Activated CD4-positive, alpha-beta T cell treated with anti-CD3 and anti-CD28 coated beads, Interleukin-2, amount 50 U/mL, for 1 hour (primary cell): ENCODE measurements around the gene KRTAP1-3.
"Not testable (repeated sequence)": the region's sequence is repeated elsewhere in the genome, so short reads cannot be mapped to it uniquely, and the experiment has no call there.

ENCODE experiments used
- DNase-seq: peaks from one replicate; pipeline ENCODE4 v3.0.0-alpha.2; 2020

Gene KRTAP1-3

GRCh38 chr17:41034346-41034935, at the start of gene KRTAP1-3:
Gene KRTAP1-3, minus strand, starts transcription at chr17:41034874. Its CDS starts 53 bp downstream, at chr17:41034821.
- not testable (repeated sequence) for DNase-seq

GRCh38 chr17:41084100-41084856, 49.6 kb upstream of the KRTAP1-3 start, which contains the start of gene KRTAP4-7:
Gene KRTAP4-7, plus strand, starts transcription at chr17:41084150. Its CDS starts 57 bp downstream, at chr17:41084207.
- not testable (repeated sequence) for DNase-seq

DNA sequence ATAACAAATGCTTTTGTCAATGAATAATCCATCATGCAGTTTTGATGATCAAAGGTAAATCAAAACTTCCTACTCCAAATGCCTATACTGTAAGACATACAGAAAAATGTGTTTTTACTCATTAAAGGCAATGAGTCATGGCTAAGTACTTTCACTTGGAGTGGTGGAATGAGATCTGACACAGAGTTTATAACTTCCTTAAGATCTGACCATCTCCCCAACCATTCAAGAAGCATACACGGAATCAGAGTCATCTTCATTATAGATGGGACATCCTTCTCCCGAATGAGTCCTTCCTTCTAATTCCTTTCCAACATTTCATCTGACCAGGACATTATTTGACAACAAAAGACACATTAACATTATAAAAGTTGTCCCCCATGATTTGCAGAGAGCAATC, 48.8 kb upstream of the KRTAP1-3 start:
- not testable (repeated sequence) for DNase-seq

DNA sequence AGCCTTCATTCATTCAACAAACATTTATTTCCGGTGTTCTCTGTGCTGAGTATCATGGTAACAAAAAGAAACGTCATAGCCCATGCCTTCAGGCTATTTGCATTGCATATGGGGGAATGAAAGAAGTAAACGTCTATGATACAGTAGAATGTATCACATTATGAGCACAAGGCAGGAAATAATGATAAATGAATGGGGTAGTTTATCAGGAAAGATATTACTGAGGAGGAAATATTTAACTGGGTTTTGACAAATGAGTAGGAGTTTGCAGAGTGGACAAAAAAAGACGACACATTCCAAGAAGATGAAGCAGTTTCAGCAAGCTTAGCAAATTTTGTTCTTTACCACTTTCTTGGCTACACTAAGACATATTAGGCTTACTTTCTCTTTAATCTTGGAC, 48.0 kb upstream of the KRTAP1-3 start:
- no peak for DNase-seq

GRCh38 chr17:41076788-41077187, 42.1 kb upstream of the KRTAP1-3 start:
- DNase-seq = no peak

GRCh38 chr17:41073676-41074075, 39.0 kb upstream of the KRTAP1-3 start:
- DNase-seq = no peak

DNA sequence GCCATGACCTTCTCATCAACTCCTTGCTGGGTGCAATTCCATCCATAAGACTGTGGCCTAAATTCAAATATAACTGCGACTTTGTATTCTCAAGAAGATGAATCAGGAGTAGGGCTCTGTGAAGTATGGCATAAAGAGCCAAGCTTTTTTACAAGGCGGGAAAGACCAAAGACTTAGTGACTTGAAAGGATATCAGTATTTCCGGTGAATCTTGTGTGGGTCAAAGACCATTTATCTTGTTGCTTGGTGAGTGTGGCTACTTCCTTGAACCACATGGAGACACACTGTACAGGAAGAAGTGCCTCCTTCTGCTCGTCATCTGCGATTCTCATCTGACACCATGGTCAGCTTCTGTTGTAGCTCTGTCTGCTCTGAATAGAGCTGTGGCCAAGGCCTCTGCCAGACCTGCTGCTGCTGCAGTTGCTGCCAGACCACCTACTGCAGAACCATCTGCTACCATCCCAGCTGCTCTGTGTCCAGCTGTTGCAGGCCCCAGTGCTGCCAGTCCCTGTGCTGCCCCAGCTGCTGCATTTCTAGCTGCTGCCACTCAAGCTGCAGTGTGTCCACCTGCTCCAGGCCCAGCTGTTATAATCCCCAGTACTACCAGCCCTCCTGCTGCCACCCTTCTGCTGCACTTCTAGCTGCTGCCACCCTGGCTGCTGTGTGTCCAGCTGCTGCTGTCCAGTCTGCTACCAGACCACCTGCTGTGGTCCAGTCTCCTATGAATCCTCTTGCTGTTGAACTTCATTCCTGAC, 37.1 kb upstream of the KRTAP1-3 start:
- DNase-seq = no peak

DNA sequence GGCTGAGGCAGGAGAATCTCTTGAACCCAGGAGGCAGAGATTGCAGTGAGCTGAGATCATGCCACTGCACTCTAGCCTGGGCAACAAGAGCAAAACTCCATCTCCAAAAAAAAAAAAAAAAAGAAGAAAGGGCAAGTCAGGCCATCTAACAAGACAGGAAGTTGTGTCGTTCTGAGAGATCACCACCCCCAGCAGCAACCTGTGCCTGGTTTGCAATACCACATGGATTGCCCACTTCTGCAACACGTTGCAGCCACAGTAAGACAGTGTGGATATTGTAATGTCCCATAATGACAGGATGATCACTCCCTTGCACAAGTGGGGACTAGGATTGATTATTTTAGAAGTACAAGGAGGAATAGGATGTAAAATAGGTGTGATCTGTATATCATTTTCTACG, 34.4 kb upstream of the KRTAP1-3 start:
- no peak for DNase-seq

GRCh38 chr17:41067281-41067680, 32.6 kb upstream of the KRTAP1-3 start:
- DNase-seq = no peak

GRCh38 chr17:41065829-41066624, 31.4 kb upstream of the KRTAP1-3 start, which contains the start of gene KRTAP2-4:
Gene KRTAP2-4, minus strand, starts transcription at chr17:41065879. Its CDS starts 34 bp downstream, at chr17:41065845.
- DNase-seq = no peak

DNA sequence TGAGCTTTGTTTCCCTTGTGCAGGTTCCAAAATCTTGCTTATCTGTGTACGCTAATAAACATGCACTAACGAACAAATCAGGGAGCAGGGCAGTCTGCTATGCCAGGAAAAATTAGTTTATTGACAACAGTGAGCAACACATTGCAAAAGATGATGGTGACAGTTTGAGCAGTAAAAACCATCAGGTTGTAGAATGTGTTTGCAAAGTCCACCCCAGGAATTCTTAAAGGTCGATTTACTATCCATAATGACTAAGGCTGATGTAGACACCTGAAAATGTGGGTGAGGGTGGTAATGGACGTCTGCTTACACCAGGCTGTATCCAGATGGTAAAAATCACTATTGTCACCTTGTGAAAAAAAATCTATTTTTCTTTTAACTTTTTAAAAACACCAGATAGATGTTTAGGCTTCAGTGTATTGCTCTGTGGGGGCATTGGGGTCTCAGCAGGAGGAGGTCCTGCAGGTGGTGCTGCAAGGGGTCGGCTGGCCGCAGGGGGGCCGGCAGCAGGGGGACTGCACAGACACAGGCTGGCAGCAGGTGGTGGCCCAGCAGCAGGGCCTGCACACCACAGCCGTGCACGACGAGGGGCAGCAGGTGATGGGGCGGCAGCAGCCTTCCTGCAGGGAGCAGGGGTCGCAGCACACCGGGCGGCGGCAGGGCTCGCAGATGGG, 30.5 kb upstream of the KRTAP1-3 start:
- DNase-seq = not testable (repeated sequence)

GRCh38 chr17:41064301-41064700, 29.6 kb upstream of the KRTAP1-3 start:
- DNase-seq = no peak

- no peak for DNase-seq
Observed at GRCh38 chr17:41063449-41063848, 28.8 kb upstream of the KRTAP1-3 start.

DNA sequence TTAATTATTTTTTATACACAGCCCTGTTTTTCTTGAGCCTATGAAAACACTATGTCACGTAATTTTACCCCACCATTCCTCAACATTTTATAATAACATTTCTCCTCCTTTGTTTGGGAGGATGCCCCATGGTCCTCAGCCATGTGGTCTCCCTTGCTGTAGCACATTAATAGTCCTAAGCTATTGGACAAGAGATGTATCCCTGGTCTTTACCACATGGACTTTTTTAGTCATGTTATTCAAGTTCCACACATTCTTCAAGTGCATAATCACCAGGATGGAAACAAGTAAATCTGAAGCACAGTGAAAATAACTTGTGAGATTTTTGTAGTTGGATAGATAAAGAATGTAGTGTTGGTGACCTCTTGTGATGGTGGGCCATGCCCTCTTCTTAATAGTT, 27.3 kb upstream of the KRTAP1-3 start:
- DNase-seq = no peak

DNA sequence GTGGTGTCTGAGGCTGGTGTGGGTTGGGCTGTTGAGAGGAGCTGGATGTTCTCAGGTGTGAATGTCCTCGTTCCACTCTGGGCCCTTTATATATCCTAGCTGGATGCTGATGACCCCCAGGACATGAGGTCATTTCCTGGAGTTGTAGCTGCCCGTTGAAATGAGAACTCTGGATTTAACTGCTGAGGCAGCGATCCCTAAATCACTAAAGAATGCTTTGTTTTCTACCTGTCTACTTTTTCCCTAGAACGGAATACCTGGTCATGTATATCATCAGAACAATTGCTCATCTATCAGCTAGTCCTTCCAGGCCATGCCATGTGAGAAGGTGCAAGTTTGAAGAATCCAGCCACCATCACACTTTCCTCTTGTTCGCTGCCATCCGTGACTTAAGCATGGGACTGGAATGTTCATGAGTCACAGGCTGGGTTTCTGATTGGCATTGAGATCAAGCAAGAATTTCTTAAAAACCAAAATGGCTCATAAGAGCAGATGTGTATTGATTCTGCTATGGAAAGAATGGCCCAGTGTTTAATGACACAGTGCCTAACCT, 25.5 kb upstream of the KRTAP1-3 start, which contains the start of gene KRTAP2-3:
Gene KRTAP2-3 (minus strand): TSS at position 63 of the 553 bp plus-strand sequence. CDS start 64 bp downstream, outside the sequence.
- no peak for DNase-seq

DNA sequence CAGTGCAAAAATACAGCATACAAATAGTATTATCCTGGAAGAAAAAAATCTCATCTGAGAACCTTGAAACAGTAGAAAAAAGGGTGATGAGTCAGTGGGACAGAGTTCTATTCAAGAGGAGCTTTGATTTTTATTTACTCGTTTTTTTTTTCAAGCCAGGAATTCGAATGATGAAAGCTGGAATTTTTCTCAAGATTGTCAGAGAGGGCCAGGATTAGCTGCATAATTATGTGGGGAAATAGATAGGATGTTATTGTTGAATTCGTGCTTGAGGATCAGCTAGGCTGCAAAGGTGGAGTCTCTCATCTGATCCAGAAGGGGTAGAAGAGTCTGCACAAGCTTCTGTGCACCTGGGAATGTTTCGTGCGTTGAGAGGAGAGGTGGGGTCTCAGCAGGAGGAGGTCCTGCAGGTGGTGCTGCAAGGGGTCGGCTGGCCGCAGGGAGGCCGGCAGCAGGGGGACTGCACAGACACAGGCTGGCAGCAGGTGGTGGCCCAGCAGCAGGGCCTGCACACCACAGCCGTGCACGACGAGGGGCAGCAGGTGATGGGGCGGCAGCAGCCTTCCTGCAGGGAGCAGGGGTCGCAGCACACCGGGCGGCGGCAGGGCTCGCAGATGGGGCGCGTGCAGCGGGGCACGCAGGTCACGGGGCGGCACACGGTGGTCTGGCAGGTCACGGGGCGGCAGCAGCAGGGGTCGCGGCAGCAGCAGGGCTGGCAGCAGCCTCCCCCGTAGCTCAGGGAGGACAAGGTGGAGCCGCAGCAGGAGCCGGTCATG, 24.8 kb upstream of the KRTAP1-3 start:
- DNase-seq = not testable (repeated sequence)

GRCh38 chr17:41058741-41059140, 24.1 kb upstream of the KRTAP1-3 start:
- DNase-seq = no peak

DNA sequence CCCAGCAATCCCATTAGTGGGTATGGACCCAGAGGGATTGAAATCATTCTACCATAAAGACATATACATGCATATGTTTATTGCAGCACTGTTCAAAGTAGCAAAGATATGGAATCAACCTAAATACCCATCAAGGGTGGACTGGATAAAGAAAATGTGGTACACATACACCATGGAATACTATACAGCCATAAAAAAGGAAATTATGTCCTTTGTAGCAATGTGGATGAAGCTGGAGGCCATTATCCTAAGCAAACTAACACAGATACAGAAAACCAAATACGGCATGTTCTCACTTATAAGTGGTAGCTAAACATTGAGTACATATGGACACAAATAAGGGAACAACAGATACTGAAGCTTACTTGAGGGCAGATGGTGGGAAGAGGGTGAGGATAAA, 22.9 kb upstream of the KRTAP1-3 start:
- no peak for DNase-seq

DNA sequence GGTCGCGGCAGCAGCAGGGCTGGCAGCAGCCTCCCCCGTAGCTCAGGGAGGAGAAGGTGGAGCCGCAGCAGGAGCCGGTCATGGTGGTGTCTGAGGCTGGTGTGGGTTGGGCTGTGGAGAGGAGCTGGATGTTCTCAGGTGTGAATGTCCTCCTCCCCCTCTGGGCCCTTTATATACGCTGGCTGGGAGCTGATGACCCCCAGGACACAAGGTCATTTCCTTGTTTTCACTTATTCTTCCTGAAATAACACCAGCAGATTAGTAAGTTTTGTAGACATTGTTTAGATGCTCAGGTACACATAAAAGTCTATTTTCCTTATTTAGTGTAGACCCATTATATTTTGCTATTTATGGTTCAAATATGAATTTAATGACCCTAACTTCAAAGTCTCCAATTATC, 20.5 kb upstream of the KRTAP1-3 start, which contains the start of gene KRTAP2-2:
Gene KRTAP2-2 (minus strand): TSS at position 101 of the 400 bp plus-strand sequence. CDS start 19 bp downstream, at position 82.
- not testable (repeated sequence) for DNase-seq

DNA sequence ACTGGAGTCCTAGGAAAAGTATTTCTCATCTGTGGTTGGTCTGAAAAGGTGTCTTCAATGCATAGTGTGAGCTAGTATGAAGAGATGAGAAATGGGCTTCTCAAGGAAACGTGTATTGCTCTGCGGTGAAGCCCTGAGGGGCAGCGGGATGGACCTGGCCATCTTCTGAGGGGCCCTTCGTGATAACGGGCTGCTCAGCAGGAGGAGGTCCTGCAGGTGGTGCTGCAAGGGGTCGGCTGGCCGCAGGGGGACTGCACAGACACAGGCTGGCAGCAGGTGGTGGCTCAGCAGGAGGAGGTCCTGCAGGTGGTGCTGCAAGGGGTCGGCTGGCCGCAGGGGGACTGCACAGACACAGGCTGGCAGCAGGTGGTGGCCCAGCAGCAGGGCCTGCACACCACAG, 19.9 kb upstream of the KRTAP1-3 start:
- DNase-seq = not testable (repeated sequence)

- DNase-seq = no peak
Observed at GRCh38 chr17:41054025-41054424, 19.4 kb upstream of the KRTAP1-3 start.
